ENCODE data around the gene ADARB2. TPM values are rescaled to one million over a fixed set of nuclear protein-coding genes. Genes with fewer than 3 reads are reported as not detected.

ADARB2 gene
- total and polyA plus RNA-seq, 2 donors (not counting 1 experiment from before 2014, with no cell fraction given), result not detected

- Histone ChIP-seq H2AFZ (ENCODE audit: low read length) (no peak overlapping the region), H3K9me3 (ENCODE audit: control insufficient read depth, insufficient read depth, low read depth, low read length) (no peaks in the 10 kb centered on the region), H3K79me2 (ENCODE audit: control insufficient read depth, insufficient read depth, low read length) (no peaks in the 10 kb centered on the region), H3K27ac (ENCODE audit: insufficient read depth, low read length) (no peak overlapping the region), H3K36me3 (ENCODE audit: control insufficient read depth, insufficient read depth, low read length) (no peaks in the 10 kb centered on the region), H3K4me1 (ENCODE audit: control insufficient read depth, extremely low read depth, insufficient read depth, low read length) (no peaks in the 10 kb centered on the region), H3K27me3 (ENCODE audit: control insufficient read depth, insufficient read depth, low read length) (no peaks in the 10 kb centered on the region), H3K9ac (ENCODE audit: insufficient read depth, low read length) (no peak overlapping the region), H3K4me2 (ENCODE audit: extremely low read depth, insufficient read depth, low read length) (no peak overlapping the region), H4K20me1 (ENCODE audit: control insufficient read depth, extremely low read depth, insufficient read depth, low read length) (no peaks in the 10 kb centered on the region), H3K4me3 (replicated peaks in 1 of 4; ENCODE audit: control extremely low read depth in 1 of 4, insufficient read depth in 1 of 4, low read depth in 3 of 4, low read length in 4 of 4) (no peak overlapping the region)
- DNase-seq (ENCODE audit: low read depth in 2 of 2), result no peak
- TF ChIP-seq EZH2 (IDR thresholded peaks at IDR 0.05; ENCODE audit: low read length, missing control alignments) (no peak), CTCF (conservative IDR thresholded peaks at IDR 0.05 in 1 of 2, IDR thresholded peaks at IDR 0.05 in 1 of 2; ENCODE audit: low read depth in 1 of 2, low read length in 2 of 2) (no peak)
Measured at GRCh38 chr10:1278306-1278705, 459.0 kb downstream of the ADARB2 start.

GRCh38 chr10:1274701-1275544 is 462.4 kb downstream of the ADARB2 start:
- Histone ChIP-seq H3K9me3 (ENCODE audit: control insufficient read depth, insufficient read depth, low read depth, low read length) (no peaks in the 10 kb centered on the region), H3K4me1 (ENCODE audit: control insufficient read depth, extremely low read depth, insufficient read depth, low read length) (no peaks in the 10 kb centered on the region), H3K27ac (ENCODE audit: insufficient read depth, low read length) (no peak overlapping the region), H2AFZ (ENCODE audit: low read length) (no peak overlapping the region), H3K9ac (ENCODE audit: insufficient read depth, low read length) (no peak overlapping the region), H3K27me3 (ENCODE audit: control insufficient read depth, insufficient read depth, low read length) (no peaks in the 10 kb centered on the region), H3K79me2 (ENCODE audit: control insufficient read depth, insufficient read depth, low read length) (no peaks in the 10 kb centered on the region), H3K36me3 (ENCODE audit: control insufficient read depth, insufficient read depth, low read length) (no peaks in the 10 kb centered on the region), H3K4me3 (replicated peaks in 1 of 4; ENCODE audit: control extremely low read depth in 1 of 4, insufficient read depth in 1 of 4, low read depth in 3 of 4, low read length in 4 of 4) (no peak overlapping the region), H3K4me2 (ENCODE audit: extremely low read depth, insufficient read depth, low read length) (no peak overlapping the region), H4K20me1 (ENCODE audit: control insufficient read depth, extremely low read depth, insufficient read depth, low read length) (no peaks in the 10 kb centered on the region)
- no peak for TF ChIP-seq EZH2 (IDR thresholded peaks at IDR 0.05; ENCODE audit: low read length, missing control alignments)
- no peak for TF ChIP-seq CTCF (conservative IDR thresholded peaks at IDR 0.05 in 1 of 2, IDR thresholded peaks at IDR 0.05 in 1 of 2; ENCODE audit: low read depth in 1 of 2, low read length in 2 of 2)
- DNase-seq (ENCODE audit: low read depth in 2 of 2), result no peak

DNA sequence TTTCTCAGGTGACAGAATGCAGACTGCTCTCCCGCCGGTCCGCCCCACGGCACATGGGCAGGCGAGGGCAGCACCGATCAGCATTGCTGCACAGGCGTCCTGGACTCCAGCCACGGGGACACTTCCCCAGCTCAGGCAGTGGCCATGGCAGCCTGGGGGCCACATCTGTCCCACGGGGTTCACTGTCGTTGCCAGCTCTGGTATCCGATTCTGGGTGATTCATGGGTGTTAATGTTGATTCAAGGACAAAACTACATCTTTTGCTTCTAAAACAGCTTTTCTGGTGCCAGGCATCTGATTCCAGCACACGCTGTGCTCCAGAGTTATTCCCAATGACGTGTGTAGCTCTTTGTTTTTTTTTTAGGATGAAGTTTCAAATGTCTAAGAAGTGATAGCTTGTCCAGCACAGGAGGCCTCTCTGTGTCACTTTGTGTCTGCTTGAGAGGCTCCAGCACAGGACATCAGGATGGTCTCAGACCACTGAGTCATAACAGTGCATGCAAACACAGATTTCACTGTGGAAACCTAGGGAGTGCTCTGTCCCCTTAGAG is 463.1 kb downstream of the ADARB2 start:
- Histone ChIP-seq H4K20me1 (ENCODE audit: control insufficient read depth, extremely low read depth, insufficient read depth, low read length) (no peaks in the 10 kb centered on the region), H3K4me3 (replicated peaks in 1 of 4; ENCODE audit: control extremely low read depth in 1 of 4, insufficient read depth in 1 of 4, low read depth in 3 of 4, low read length in 4 of 4) (no peak overlapping the region), H3K9ac (ENCODE audit: insufficient read depth, low read length) (no peak overlapping the region), H3K27ac (ENCODE audit: insufficient read depth, low read length) (no peak overlapping the region), H3K27me3 (ENCODE audit: control insufficient read depth, insufficient read depth, low read length) (no peaks in the 10 kb centered on the region), H3K79me2 (ENCODE audit: control insufficient read depth, insufficient read depth, low read length) (no peaks in the 10 kb centered on the region), H3K9me3 (ENCODE audit: control insufficient read depth, insufficient read depth, low read depth, low read length) (no peaks in the 10 kb centered on the region), H3K4me1 (ENCODE audit: control insufficient read depth, extremely low read depth, insufficient read depth, low read length) (no peaks in the 10 kb centered on the region), H3K36me3 (ENCODE audit: control insufficient read depth, insufficient read depth, low read length) (no peaks in the 10 kb centered on the region), H3K4me2 (ENCODE audit: extremely low read depth, insufficient read depth, low read length) (no peak overlapping the region), H2AFZ (ENCODE audit: low read length) (no peak overlapping the region)
- no peak for DNase-seq (ENCODE audit: low read depth in 2 of 2)
- TF ChIP-seq EZH2 (IDR thresholded peaks at IDR 0.05; ENCODE audit: low read length, missing control alignments) (no peak), CTCF (conservative IDR thresholded peaks at IDR 0.05 in 1 of 2, IDR thresholded peaks at IDR 0.05 in 1 of 2; ENCODE audit: low read depth in 1 of 2, low read length in 2 of 2) (no peak)
